Fibroblast of pulmonary artery (primary cell): ENCODE measurements around the gene GPX7.

ENCODE experiments used
- DNase-seq: peaks from one replicate; pipeline ENCODE4 v3.0.0-alpha.2; 2010; ENCODE audit warnings: low read depth
- H3K4me3 ChIP-seq: replicated peaks from 2 replicates; pipeline ENCODE4 v1.5.1; 2011; ENCODE audit warnings: low read depth, mild to moderate bottlenecking, control low read depth, low read length, moderate library complexity
- CTCF ChIP-seq: IDR thresholded peaks from 2 replicates; pipeline ENCODE4 v1.5.1; 2011; ENCODE audit warnings: mild to moderate bottlenecking, control low read depth, low read length, inconsistent platforms; ENCODE audit errors: missing control alignments

Gene GPX7

GRCh38 chr1:52601991-52602855, at the start of gene GPX7:
Gene GPX7 (plus strand): TSS chr1:52602371. CDS start chr1:52602410, 39 bp downstream.
- DNase-seq = peak; percentile 62
- peak within 1 kb of the TSS; percentile 49 for H3K4me3 ChIP-seq
- no peak for TF ChIP-seq CTCF

GRCh38 chr1:52552505-52553361, 49.4 kb upstream of the GPX7 start, which contains the start of gene TUT4:
Gene TUT4 (minus strand): TSS chr1:52553092. CDS start chr1:52526280, 26,812 bp downstream.
- peak; percentile 79 for DNase-seq
- peak within 1 kb of the TSS; percentile 87 for H3K4me3 ChIP-seq
- TF ChIP-seq CTCF = no peak

- peak; percentile 88 for DNase-seq
- no peak for TF ChIP-seq CTCF
- peak overlapping the region; percentile 87 for H3K4me3 ChIP-seq
Measured at GRCh38 chr1:52553362-52554266, 48.6 kb upstream of the GPX7 start.

GRCh38 chr1:52554267-52554640, 47.9 kb upstream of the GPX7 start:
- TF ChIP-seq CTCF = no peak
- DNase-seq = no peak
- H3K4me3 ChIP-seq = peak overlapping the region; percentile 87

GRCh38 chr1:52554756-52555155, 47.4 kb upstream of the GPX7 start:
- no peak overlapping the region for H3K4me3 ChIP-seq
- TF ChIP-seq CTCF = no peak
- peak; percentile 7 for DNase-seq

GRCh38 chr1:52556641-52557360, 45.4 kb upstream of the GPX7 start:
- TF ChIP-seq CTCF = no peak
- DNase-seq = no peak
- H3K4me3 ChIP-seq = no peak overlapping the region
